Vagina (tissue), 2 donors: ENCODE results near the gene GRIK5.

Experiments
- CTCF ChIP-seq, 3 experiments: fragments of 450-650 bp in 2 of 3; fragments of 200-600 bp in 1 of 3; sonication (generic) in 1 of 3; IDR thresholded peaks; one replicate each; pipeline ENCODE4 v1.5.1; 2017 to 2019; ENCODE audit warnings: antibody characterized with exemption in 3 of 3, mild to moderate bottlenecking in 2 of 3, moderate library complexity in 2 of 3
- POLR2AphosphoS5 ChIP-seq, 2 donors: sonication (generic); formaldehyde crosslinking; IDR thresholded peaks; one replicate each; pipeline ENCODE4 v1.9.0; 2017; ENCODE audit warnings: antibody characterized with exemption in 2 of 2, mild to moderate bottlenecking in 2 of 2, low read depth in 1 of 2; ENCODE audit not compliant: insufficient read depth in 1 of 2

- TF ChIP-seq CTCF (IDR thresholded peaks at IDR 0.05) (no peak), POLR2AphosphoS5 (IDR thresholded peaks at IDR 0.05; ENCODE audit: insufficient read depth in 1 of 2, low read depth in 1 of 2) (no peak)
These were observed 25.8 kb upstream of the GRIK5 start for GRCh38 chr19:42095814-42096230.
